DOHH2 (cell line): ENCODE results near the gene THBS3.
"Not testable (repeated sequence)": the region's sequence is repeated elsewhere in the genome, so short reads cannot be mapped to it uniquely, and the experiment has no call there.

Experiments used
- H3F3A ChIP-seq: fragments of 200-600 bp; sonication (generic), shearing (Covaris generic); 2 replicates; pipeline ENCODE4 v1.6.0; 2016; ENCODE audit warnings: antibody characterized with exemption, mild to moderate bottlenecking; ENCODE audit not compliant: control insufficient read depth, insufficient read depth
- H3K27ac ChIP-seq: fragments of 200-600 bp; sonication (generic); 2 replicates; pipeline ENCODE4 v1.5.1; 2014; ENCODE audit warnings: low read depth, mild to moderate bottlenecking, low read length, moderate library complexity
- H3K27me3 ChIP-seq: fragments of 200-600 bp; sonication (generic); 2 replicates; pipeline ENCODE4 v1.6.1; 2014; ENCODE audit warnings: mild to moderate bottlenecking, low read length, mixed read lengths; ENCODE audit not compliant: control insufficient read depth
- H3K36me3 ChIP-seq: fragments of 200-600 bp; sonication (generic); 2 replicates; pipeline ENCODE4 v1.6.1; 2014; ENCODE audit warnings: mild to moderate bottlenecking, low read length, moderate library complexity, mixed read lengths; ENCODE audit not compliant: control insufficient read depth
- H3K4me1 ChIP-seq: fragments of 200-600 bp; sonication (generic); 2 replicates; pipeline ENCODE4 v1.6.1; 2014; ENCODE audit warnings: mild to moderate bottlenecking, low read length, mixed read lengths; ENCODE audit not compliant: control insufficient read depth
- H3K4me2 ChIP-seq: fragments of 200-600 bp; sonication (generic); 2 replicates; pipeline ENCODE4 v1.6.0; 2014; ENCODE audit warnings: mild to moderate bottlenecking, low read length, moderate library complexity
- H3K4me3 ChIP-seq: fragments of 200-600 bp; sonication (generic); 2 replicates; pipeline ENCODE4 v1.5.1; 2014; ENCODE audit warnings: mild to moderate bottlenecking, low read length, mixed read lengths
- H3K79me2 ChIP-seq: fragments of 200-600 bp; sonication (generic); 2 replicates; pipeline ENCODE4 v1.6.1; 2014; ENCODE audit warnings: mild to moderate bottlenecking, low read length, mixed read lengths; ENCODE audit not compliant: control insufficient read depth
- H3K9me2 ChIP-seq: fragments of 200-600 bp; sonication (generic); replicated peaks from 2 replicates; pipeline ENCODE4 v1.6.1; 2014; ENCODE audit warnings: mild to moderate bottlenecking, low read length, mixed read lengths; ENCODE audit not compliant: control insufficient read depth
- H3K9me3 ChIP-seq: fragments of 200-600 bp; sonication (generic); 2 replicates; pipeline ENCODE4 v1.6.1; 2014; ENCODE audit warnings: antibody characterized with exemption, low read length, mixed read lengths; ENCODE audit not compliant: control insufficient read depth, insufficient read depth
- H4K20me1 ChIP-seq: fragments of 200-600 bp; sonication (generic); 2 replicates; pipeline ENCODE4 v1.6.0; 2014; ENCODE audit warnings: low read depth, mild to moderate bottlenecking, antibody characterized with exemption, low read length, moderate library complexity; ENCODE audit not compliant: control insufficient read depth, insufficient read depth
- EZH2phosphoT487 ChIP-seq: fragments of 200-600 bp; sonication (generic); IDR thresholded peaks from 2 replicates; pipeline ENCODE4 v1.6.1; 2017; ENCODE audit warnings: borderline replicate concordance, mild to moderate bottlenecking, antibody characterized with exemption, low read length, moderate library complexity, mixed read lengths

Gene THBS3

DNA sequence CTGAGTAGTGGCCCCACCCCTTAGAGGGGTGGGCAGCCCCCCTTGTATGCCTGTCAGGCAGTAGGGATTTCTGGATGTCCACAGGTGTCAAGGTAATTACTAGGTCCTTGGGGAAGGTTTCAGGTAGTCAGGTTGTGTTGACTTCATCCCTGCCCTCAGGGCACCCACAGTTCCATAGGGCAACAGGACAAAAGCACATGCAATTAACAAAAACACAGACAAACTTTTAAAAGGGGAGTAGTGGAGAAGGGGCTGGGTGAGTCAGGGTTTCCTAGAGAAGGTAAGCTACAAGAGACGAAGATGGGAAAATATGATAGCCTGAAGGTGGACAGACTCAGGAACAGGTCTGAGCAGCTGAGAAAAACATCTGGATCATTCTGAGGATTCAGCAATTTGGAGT is 48.7 kb downstream of the THBS3 start:
- Histone ChIP-seq H3K27me3 (peaks cover 2% of the 10 kb centered on the region; the same call in 1 of the 2 replicates), H3K4me3 (no peak overlapping the region), H3K27ac (no peak overlapping the region), H3K9me2 (no peaks in the 10 kb centered on the region), H3F3A (0 out of 2 replicates have a peak, but pooled peaks cover 3% of the 10 kb centered on the region), H3K9me3 (no peaks in the 10 kb centered on the region), H4K20me1 (no peaks in the 10 kb centered on the region), H3K4me1 (no peaks in the 10 kb centered on the region), H3K79me2 (no peaks in the 10 kb centered on the region), H3K4me2 (no peak overlapping the region), H3K36me3 (no peaks in the 10 kb centered on the region)
- no peak for TF ChIP-seq EZH2phosphoT487

DNA sequence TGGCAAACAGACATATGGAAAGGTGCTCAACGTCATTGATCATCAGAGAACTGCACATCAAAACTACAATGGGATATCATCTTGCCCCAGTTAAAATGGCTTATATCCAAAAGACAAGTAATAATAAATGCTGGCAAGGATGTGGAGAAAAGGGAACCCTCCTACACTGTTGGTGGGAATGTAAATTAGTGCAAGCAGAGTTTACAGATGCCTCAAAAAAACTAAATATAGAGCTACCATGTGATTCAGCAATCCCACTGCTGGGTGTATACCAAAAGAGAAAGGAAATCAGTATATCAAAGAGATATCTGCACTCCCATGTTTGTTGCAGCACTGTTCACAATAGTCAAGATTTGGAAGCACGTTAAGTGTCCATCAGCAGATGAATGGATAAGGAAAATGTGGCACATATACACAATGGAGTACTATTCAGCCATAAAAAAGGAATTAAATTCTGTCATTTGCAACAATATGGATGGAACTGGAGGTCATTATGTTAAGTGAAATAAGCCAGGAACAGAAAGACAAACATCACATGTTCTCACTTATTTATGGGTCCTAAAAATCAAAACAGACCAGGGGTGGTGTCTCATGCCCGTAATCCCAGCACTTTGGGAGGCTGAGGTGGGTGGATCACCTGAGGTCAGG is 51.6 kb downstream of the THBS3 start:
- H3K4me2 ChIP-seq: not testable (repeated sequence)

More for the DNA sequence above, 51.6 kb downstream of the THBS3 start:
- H3K27me3 ChIP-seq, H3K9me3 ChIP-seq, H3K27ac ChIP-seq, H3K4me3 ChIP-seq, H3K9me2 ChIP-seq, H3K36me3 ChIP-seq, H3K4me1 ChIP-seq, H3F3A ChIP-seq, H3K79me2 ChIP-seq, H4K20me1 ChIP-seq: not testable (repeated sequence)
